ENCODE measurements around the gene C12orf50.
A peak's percentile ranks its signal among the peaks of the same experiment; 100 is the strongest.
"Not testable (repeated sequence)": the region's sequence is repeated elsewhere in the genome, so short reads cannot be mapped to it uniquely, and the experiment has no call there.

The C12orf50 gene

GRCh38 chr12:88035271-88035906, 6.2 kb upstream of the C12orf50 start:
- no peak overlapping the region for H2AK5ac ChIP-seq (ENCODE audit: low read length)
- no peaks in the 10 kb centered on the region for H3K36me3 ChIP-seq (ENCODE audit: control insufficient read depth in 1 of 2, insufficient read depth in 2 of 2, low read length in 2 of 2)
- peak overlapping the region; percentile 83 for H4K8ac ChIP-seq (ENCODE audit: low read depth, low read length)
- H3K23ac ChIP-seq (ENCODE audit: low read length) = no peak overlapping the region
- peak overlapping the region; percentile 97 for H2AFZ ChIP-seq (ENCODE audit: insufficient read depth, low read length, poor library complexity)
- no peaks in the 10 kb centered on the region for H3K27me3 ChIP-seq (ENCODE audit: insufficient read depth, low read length)
- peak; percentile 79 to 81 for DNase-seq
- peaks cover 2% of the 10 kb centered on the region for H3K9me3 ChIP-seq (ENCODE audit: insufficient read depth, low read depth, low read length)
- H3K4me1 ChIP-seq (ENCODE audit: control insufficient read depth in 1 of 2, insufficient read depth in 2 of 2, low read length in 2 of 2) = no peaks in the 10 kb centered on the region
- H3K79me2 ChIP-seq (ENCODE audit: control insufficient read depth, insufficient read depth, low read length, poor library complexity) = peaks cover 3% of the 10 kb centered on the region
- H3K9ac ChIP-seq (ENCODE audit: low read length) = peak overlapping the region; percentile 94
- H2BK5ac ChIP-seq (ENCODE audit: low read depth, low read length, poor library complexity) = peak overlapping the region; percentile 1
- peak overlapping the region; percentile 58 for H4K91ac ChIP-seq (ENCODE audit: low read depth, low read length)
- H2BK120ac ChIP-seq (ENCODE audit: insufficient read depth, low read length, poor library complexity) = peak overlapping the region; percentile 12
- peak overlapping the region; percentile 99 for H3K4me3 ChIP-seq (ENCODE audit: low read depth, low read length)
- H3K79me1 ChIP-seq (ENCODE audit: low read length) = peaks cover 4% of the 10 kb centered on the region
- H3K4ac ChIP-seq (ENCODE audit: low read depth, low read length) = peak overlapping the region; percentile 42
- peak overlapping the region; percentile 33 for H3K18ac ChIP-seq (ENCODE audit: low read length)
- peak overlapping the region; percentile 63 for H3K14ac ChIP-seq (ENCODE audit: low read length)
- H3K27ac ChIP-seq (ENCODE audit: low read depth, low read length) = peak overlapping the region; percentile 57
- no peak overlapping the region for H2BK12ac ChIP-seq (ENCODE audit: low read length)
- peak overlapping the region; percentile 92 for H3K4me2 ChIP-seq (ENCODE audit: low read length)
- H4K12ac ChIP-seq (ENCODE audit: low read depth, low read length) = peak overlapping the region; percentile 3
- no CpG with 5 or more reads among the region's 54 CpGs for WGBS (ENCODE audit: extremely low coverage, insufficient coverage, insufficient read length)

DNA sequence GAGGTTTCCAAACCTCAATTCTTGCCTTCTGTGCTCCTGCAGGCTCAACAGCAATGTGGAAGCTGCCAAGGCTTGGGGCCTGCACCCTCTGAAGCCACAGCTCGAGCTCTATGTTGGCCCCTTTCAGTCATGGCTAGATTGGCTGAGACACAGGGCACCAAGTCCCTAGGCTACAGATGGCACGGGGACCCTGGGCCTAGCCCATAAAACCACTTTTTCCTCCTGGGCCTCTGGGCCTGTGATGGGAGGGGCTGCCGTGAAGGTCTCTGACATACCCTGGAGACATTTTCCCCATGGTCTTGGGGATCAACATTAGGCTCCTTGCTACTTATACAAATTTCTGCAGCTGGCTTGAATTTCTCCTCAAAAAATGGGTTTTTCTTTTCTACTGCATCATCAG, 2.0 kb upstream of the C12orf50 start:
- not testable (repeated sequence) for H3K27me3 ChIP-seq (ENCODE audit: insufficient read depth, low read length); H3K79me2 ChIP-seq (ENCODE audit: control insufficient read depth, insufficient read depth, low read length, poor library complexity); H4K91ac ChIP-seq (ENCODE audit: low read depth, low read length); H3K4ac ChIP-seq (ENCODE audit: low read depth, low read length); H3K27ac ChIP-seq (ENCODE audit: low read depth, low read length); H3K4me2 ChIP-seq (ENCODE audit: low read length); H3K9me3 ChIP-seq (ENCODE audit: insufficient read depth, low read depth, low read length); H4K8ac ChIP-seq (ENCODE audit: low read depth, low read length); H2AFZ ChIP-seq (ENCODE audit: insufficient read depth, low read length, poor library complexity); H3K4me3 ChIP-seq (ENCODE audit: low read depth, low read length); H3K14ac ChIP-seq (ENCODE audit: low read length); H3K23ac ChIP-seq (ENCODE audit: low read length); H3K9ac ChIP-seq (ENCODE audit: low read length); H3K79me1 ChIP-seq (ENCODE audit: low read length); DNase-seq; H3K18ac ChIP-seq (ENCODE audit: low read length); H4K12ac ChIP-seq (ENCODE audit: low read depth, low read length); H2BK5ac ChIP-seq (ENCODE audit: low read depth, low read length, poor library complexity); H2AK5ac ChIP-seq (ENCODE audit: low read length); H2BK120ac ChIP-seq (ENCODE audit: insufficient read depth, low read length, poor library complexity); H3K36me3 ChIP-seq (ENCODE audit: control insufficient read depth in 1 of 2, insufficient read depth in 2 of 2, low read length in 2 of 2); H3K4me1 ChIP-seq (ENCODE audit: control insufficient read depth in 1 of 2, insufficient read depth in 2 of 2, low read length in 2 of 2); H2BK12ac ChIP-seq (ENCODE audit: low read length)
- no CpG with 5 or more reads among the region's 3 CpGs for WGBS (ENCODE audit: extremely low coverage, insufficient coverage, insufficient read length)

GRCh38 chr12:88026196-88026595, 3.0 kb downstream of the C12orf50 start:
- H3K27me3 ChIP-seq (ENCODE audit: insufficient read depth, low read length) = no peaks in the 10 kb centered on the region
- no peak overlapping the region for H2AFZ ChIP-seq (ENCODE audit: insufficient read depth, low read length, poor library complexity)
- H3K36me3 ChIP-seq (ENCODE audit: control insufficient read depth in 1 of 2, insufficient read depth in 2 of 2, low read length in 2 of 2) = no peaks in the 10 kb centered on the region
- H3K79me2 ChIP-seq (ENCODE audit: control insufficient read depth, insufficient read depth, low read length, poor library complexity) = no peaks in the 10 kb centered on the region
- no peaks in the 10 kb centered on the region for H3K79me1 ChIP-seq (ENCODE audit: low read length)
- no peak overlapping the region for H3K9ac ChIP-seq (ENCODE audit: low read length)
- H3K23ac ChIP-seq (ENCODE audit: low read length) = no peak overlapping the region
- H3K4ac ChIP-seq (ENCODE audit: low read depth, low read length) = no peak overlapping the region
- H2AK5ac ChIP-seq (ENCODE audit: low read length) = no peak overlapping the region
- H3K4me2 ChIP-seq (ENCODE audit: low read length) = no peak overlapping the region
- no peak overlapping the region for H2BK5ac ChIP-seq (ENCODE audit: low read depth, low read length, poor library complexity)
- no peaks in the 10 kb centered on the region for H3K4me1 ChIP-seq (ENCODE audit: control insufficient read depth in 1 of 2, insufficient read depth in 2 of 2, low read length in 2 of 2)
- no peak overlapping the region for H2BK120ac ChIP-seq (ENCODE audit: insufficient read depth, low read length, poor library complexity)
- no peak overlapping the region for H4K91ac ChIP-seq (ENCODE audit: low read depth, low read length)
- H3K18ac ChIP-seq (ENCODE audit: low read length) = no peak overlapping the region
- no peak overlapping the region for H2BK12ac ChIP-seq (ENCODE audit: low read length)
- no peak overlapping the region for H4K8ac ChIP-seq (ENCODE audit: low read depth, low read length)
- no peak overlapping the region for H3K4me3 ChIP-seq (ENCODE audit: low read depth, low read length)
- no peak for DNase-seq
- H4K12ac ChIP-seq (ENCODE audit: low read depth, low read length) = no peak overlapping the region
- WGBS (ENCODE audit: extremely low coverage, insufficient coverage, insufficient read length) = no CpG with 5 or more reads among the region's 1 CpG
- H3K27ac ChIP-seq (ENCODE audit: low read depth, low read length) = no peak overlapping the region
- H3K9me3 ChIP-seq (ENCODE audit: insufficient read depth, low read depth, low read length) = peaks cover 2% of the 10 kb centered on the region
- H3K14ac ChIP-seq (ENCODE audit: low read length) = no peak overlapping the region

GRCh38 chr12:88017964-88018363, 11.2 kb downstream of the C12orf50 start:
- H3K9ac ChIP-seq (ENCODE audit: low read length) = no peak overlapping the region
- no peak for DNase-seq
- H3K36me3 ChIP-seq (ENCODE audit: control insufficient read depth in 1 of 2, insufficient read depth in 2 of 2, low read length in 2 of 2) = peaks cover 0 to 2% of the 10 kb centered on the region in 2 experiments
- no peaks in the 10 kb centered on the region for H3K4me1 ChIP-seq (ENCODE audit: control insufficient read depth in 1 of 2, insufficient read depth in 2 of 2, low read length in 2 of 2)
- H3K18ac ChIP-seq (ENCODE audit: low read length) = no peak overlapping the region
- no peak overlapping the region for H2BK5ac ChIP-seq (ENCODE audit: low read depth, low read length, poor library complexity)
- H3K79me2 ChIP-seq (ENCODE audit: control insufficient read depth, insufficient read depth, low read length, poor library complexity) = no peaks in the 10 kb centered on the region
- no peak overlapping the region for H3K4ac ChIP-seq (ENCODE audit: low read depth, low read length)
- no peak overlapping the region for H2BK120ac ChIP-seq (ENCODE audit: insufficient read depth, low read length, poor library complexity)
- H2BK12ac ChIP-seq (ENCODE audit: low read length) = no peak overlapping the region
- no peak overlapping the region for H3K4me2 ChIP-seq (ENCODE audit: low read length)
- no peak overlapping the region for H2AFZ ChIP-seq (ENCODE audit: insufficient read depth, low read length, poor library complexity)
- WGBS (ENCODE audit: extremely low coverage, insufficient coverage, insufficient read length) = no CpG with 5 or more reads among the region's 3 CpGs
- no peak overlapping the region for H2AK5ac ChIP-seq (ENCODE audit: low read length)
- no peak overlapping the region for H4K8ac ChIP-seq (ENCODE audit: low read depth, low read length)
- H3K27ac ChIP-seq (ENCODE audit: low read depth, low read length) = no peak overlapping the region
- no peak overlapping the region for H3K14ac ChIP-seq (ENCODE audit: low read length)
- no peaks in the 10 kb centered on the region for H3K27me3 ChIP-seq (ENCODE audit: insufficient read depth, low read length)
- no peak overlapping the region for H3K23ac ChIP-seq (ENCODE audit: low read length)
- H3K9me3 ChIP-seq (ENCODE audit: insufficient read depth, low read depth, low read length) = peaks cover 7% of the 10 kb centered on the region
- H3K79me1 ChIP-seq (ENCODE audit: low read length) = no peaks in the 10 kb centered on the region
- H4K91ac ChIP-seq (ENCODE audit: low read depth, low read length) = no peak overlapping the region
- no peak overlapping the region for H3K4me3 ChIP-seq (ENCODE audit: low read depth, low read length)
- H4K12ac ChIP-seq (ENCODE audit: low read depth, low read length) = no peak overlapping the region
